Measurements from ENCODE around the gene ARHGAP9.

DNA sequence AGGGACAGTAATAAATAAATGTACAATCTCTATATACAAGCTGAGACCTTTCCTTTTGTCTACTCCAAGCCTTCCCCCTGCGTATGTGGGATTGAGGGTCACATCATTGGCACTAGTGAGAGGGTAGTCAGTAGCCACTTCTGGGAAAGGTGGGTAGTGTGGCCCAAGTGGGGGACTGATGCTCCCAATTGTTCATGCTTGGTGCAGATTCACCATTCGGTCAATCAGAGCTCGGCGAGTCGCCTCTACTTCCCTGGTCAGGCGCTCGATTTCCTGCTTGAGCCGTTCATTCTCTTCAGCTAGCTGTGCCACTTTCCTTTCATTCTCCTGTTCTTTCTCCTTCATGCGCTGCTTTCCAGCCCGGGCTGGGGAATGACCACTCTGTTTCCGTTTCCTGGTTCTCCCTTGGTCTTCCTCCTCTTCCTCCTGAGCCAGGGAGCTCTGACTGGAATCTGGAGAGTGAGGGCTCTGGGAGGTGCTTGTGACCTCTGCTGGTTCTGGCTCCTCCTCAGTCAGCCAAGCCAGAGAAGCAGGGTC is 37.0 kb upstream of the ARHGAP9 start:
- TF ChIP-seq POLR2A (IDR thresholded peaks at IDR 0.05) (no peak), CTCF (IDR thresholded peaks at IDR 0.05) (no peak), POLR2AphosphoS5 (IDR thresholded peaks at IDR 0.05; ENCODE audit: insufficient read depth in 1 of 2, low read depth in 1 of 2) (no peak)

All from vagina (tissue), 2 donors.